Hematopoietic multipotent progenitor cell (in vitro differentiated cells): ENCODE measurements around the gene FOXO1. TPM values are rescaled to one million over a fixed set of nuclear protein-coding genes. Genes with fewer than 3 reads are reported as not detected.

Experiments
- DNase-seq, 3 donors: peaks; one replicate each; pipeline ENCODE4 v3.0.0-alpha.2; 2011 to 2015; ENCODE audit warnings: low read depth in 2 of 3, low spot score in 2 of 3
- total RNA-seq: library from RNA; depleted of rRNA; stranded (reverse); fragments of >200 nt; gene quantifications from one replicate; pipeline ENCODE4 v1.2.3, GENCODE V29; 2012

The FOXO1 gene
- total RNA-seq, 1 donor: 21.8 TPM

DNA sequence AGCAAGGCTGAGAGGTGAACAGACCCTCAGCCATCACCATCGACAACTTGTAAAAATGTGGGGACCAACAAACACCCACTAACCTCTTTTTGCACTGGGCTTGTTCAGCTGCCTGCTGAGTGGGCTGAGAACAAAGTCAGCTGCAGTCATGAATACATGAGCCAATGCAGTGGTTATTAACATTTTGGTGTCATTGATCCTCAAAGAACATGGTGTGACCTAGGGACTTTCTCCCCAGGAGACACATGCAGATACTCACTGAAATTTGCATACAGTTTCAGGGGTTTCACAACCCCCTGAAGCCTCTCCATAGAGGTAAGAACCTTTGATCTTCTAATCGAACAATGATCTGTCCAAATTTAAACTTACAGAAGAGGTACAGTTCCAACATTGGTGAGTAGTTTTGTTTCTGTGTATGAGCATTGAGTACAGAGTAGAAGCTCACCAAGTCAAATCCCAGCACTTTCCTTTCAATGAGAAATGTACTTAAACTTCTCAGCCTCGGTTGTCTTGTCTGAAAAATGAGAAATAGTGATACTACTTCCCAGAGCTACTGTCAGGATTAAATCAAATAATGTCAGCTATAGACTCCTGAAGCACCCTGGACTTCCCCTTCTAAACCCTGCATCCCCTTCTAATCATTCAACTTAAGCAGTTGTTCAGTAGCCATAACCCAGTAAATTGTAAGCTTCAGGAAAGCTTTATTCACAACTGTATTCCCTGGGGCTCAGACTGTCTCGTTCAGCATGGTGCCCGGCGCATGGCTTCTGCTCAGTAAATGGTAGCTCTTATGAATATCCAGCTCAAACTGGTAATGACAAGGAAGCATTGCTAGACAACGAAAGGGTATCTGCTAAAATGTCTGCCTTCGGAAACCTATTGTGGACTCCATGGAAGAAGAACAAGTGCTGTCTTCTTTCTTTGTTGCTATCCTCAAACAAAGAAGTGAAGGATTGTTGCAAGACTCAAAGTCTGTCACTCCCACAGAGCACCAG lies 148.7 kb downstream of the FOXO1 start:
- no peak for DNase-seq

DNA sequence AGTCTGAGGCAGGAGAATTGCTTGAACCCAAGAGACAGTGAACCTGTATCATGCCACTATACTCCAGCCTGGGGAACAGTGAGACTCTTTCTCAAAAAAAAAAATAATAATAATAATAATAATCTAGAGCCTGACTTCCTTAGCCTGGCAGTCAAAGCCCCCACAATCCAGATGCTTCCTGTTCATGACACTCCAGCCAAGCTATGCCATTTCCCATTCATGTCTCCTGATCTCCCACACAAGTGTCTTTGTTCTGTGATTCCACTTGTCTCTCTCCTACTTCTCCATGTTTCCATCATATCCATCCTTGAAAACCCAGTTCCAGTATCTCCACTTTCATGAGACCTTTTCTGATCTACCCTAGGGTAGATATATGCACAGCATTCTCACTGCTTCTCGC lies 150.7 kb downstream of the FOXO1 start:
- DNase-seq: no peak

DNA sequence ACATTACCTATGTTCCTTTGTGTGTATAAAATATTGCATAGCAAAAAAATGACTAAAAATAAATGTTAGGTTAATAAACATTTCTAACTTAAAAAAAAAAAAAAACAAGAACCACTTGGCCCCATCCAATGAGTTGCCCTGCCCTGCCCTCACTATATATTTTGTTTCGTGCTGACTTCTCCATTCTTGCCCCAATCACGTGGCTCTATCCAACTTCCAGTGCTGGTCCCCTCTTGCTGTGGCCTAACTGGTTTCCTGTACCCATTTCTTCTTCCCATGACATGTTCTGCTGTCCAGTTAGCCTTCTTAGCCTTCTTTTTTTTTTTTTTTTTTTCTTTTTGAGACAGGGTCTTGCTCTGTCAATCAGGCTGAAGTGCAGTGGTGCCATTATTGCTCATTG lies 151.6 kb downstream of the FOXO1 start:
- DNase-seq: no peak

DNA sequence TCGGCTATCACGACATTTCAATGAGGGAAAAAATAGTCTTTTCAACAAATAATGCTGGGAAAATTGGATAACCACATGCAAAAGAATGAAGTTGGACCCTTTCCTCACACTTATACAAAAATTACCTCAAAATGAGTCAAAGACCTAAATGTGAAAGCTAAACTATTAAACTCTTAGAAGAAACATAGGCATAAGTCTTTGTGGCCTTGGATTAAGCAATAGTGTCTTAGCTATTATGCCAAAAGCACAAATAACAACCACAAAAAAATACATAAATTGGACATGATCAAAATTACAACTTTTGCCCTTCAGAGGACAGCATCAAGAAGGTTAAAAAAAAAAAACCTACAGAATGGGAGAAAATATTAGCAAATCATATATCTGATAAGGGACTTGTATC lies 156.6 kb downstream of the FOXO1 start:
- DNase-seq: no peak

DNA sequence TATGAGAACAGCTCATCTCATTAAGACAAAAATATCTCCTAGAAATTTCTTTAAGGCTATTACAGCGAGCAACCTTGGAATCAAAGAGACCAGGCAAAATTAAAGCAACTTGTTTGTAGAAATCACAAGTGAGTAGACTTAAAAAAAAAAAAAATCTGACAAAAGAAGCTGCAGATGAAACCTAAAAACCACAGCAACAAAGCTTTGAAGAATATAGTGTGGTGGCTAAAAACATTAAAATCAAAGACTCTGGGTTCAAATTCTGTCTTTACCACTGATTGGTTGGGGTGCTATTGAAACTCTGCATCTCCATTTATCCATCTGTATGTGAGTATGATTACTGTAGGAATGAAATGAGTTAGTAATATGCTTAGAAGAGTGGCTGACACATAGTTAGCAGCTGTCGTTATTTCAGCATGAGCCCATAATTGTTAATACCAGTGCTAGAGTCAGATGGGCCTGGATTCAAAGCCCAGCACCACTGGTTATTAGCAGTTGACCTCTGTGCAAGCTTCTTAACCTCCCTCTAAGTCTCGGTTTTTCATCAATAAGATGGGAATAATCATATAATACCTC lies 157.6 kb downstream of the FOXO1 start:
- DNase-seq: no peak

DNA sequence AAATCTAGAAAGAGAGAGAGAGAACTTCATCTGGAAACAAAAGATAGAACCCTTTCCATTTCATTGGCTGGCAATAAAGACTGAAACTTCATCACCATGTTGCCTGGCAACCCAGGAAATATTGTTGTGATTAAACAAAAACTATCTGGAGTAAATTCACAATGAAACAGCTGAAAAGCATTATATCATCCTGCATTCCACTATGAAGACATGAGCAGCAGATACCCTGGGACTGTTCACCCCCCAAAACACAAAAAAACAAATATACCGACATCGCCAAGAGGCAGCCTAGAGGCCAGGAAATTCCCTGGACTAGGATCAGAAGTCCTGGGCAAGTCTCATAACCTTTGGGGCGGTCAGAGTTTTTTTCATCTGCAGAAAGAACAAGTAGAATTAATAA lies 158.3 kb downstream of the FOXO1 start:
- DNase-seq: peak in 2 of 3 donors; percentile 10 to 56

DNA sequence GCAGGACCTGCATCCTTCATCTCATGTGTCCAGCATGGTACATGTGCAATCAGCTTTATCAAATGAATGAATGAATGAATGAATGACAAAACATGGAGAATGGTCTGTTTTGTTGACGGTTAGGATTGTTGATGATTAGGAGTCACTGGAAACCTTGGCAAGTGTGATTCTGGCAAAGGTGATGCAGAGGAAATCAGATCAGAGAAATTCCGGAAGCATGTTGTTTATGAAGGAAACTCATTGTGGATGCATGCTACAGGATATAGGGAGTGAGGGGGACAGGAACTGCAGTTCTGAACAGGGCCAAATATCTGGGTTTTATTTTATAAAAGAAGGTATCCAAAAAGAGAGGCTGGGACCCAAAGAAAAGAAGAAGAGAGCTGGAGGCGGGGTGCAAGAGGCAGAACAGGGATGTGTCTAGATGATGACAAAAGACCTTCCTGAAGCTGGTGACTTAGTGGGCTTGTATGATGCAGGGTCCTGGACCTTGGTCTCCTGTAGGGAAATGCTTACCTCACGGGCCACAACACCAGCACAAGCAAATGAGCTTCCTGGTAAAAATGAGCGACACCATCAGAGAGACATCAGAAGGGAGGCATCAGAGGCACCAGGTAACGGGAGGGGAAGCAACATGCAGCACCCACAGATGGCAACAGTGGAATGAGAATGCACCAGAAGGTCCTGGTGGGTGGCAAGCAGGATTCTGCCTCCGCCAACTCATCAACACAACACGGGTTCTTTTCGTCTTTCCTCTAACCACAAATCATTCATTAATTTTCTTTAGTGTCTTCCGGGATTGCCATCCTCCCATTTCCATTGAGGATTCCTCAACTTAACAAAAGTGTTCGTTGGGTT lies 159.6 kb downstream of the FOXO1 start:
- no peak for DNase-seq

Other genes starting within 250 kb of the FOXO1 start
- gene MRPS31, start 104.5 kb upstream of the FOXO1 start, total RNA-seq: 8.9 TPM
- 21.5 TPM for gene SLC25A15, start 123.0 kb upstream of the FOXO1 start, total RNA-seq